GM08714 (cell line): Measurements from ENCODE around the gene ITGB2.
A peak's percentile ranks its signal among the peaks of the same experiment; 100 is the strongest.

ENCODE experiments used
- H3K4me3 ChIP-seq: fragments of 200-500 bp; sonication (Bioruptor generic); 2 replicates; pipeline ENCODE4 v1.5.1; 2014; ENCODE audit warnings: mild to moderate bottlenecking, low read length, inconsistent platforms
- ZNF274 ChIP-seq: IDR thresholded peaks from 2 replicates; pipeline ENCODE4 v1.6.1; 2012; ENCODE audit warnings: mild to moderate bottlenecking, low read depth, low read length

Gene ITGB2

GRCh38 chr21:44920694-44921604 is at the start of gene ITGB2:
ITGB2 (minus strand) TSS chr21:44920899; CDS start chr21:44910782, 10,117 bp downstream.
- peak within 1 kb of the TSS; percentile 77 for H3K4me3 ChIP-seq

DNA sequence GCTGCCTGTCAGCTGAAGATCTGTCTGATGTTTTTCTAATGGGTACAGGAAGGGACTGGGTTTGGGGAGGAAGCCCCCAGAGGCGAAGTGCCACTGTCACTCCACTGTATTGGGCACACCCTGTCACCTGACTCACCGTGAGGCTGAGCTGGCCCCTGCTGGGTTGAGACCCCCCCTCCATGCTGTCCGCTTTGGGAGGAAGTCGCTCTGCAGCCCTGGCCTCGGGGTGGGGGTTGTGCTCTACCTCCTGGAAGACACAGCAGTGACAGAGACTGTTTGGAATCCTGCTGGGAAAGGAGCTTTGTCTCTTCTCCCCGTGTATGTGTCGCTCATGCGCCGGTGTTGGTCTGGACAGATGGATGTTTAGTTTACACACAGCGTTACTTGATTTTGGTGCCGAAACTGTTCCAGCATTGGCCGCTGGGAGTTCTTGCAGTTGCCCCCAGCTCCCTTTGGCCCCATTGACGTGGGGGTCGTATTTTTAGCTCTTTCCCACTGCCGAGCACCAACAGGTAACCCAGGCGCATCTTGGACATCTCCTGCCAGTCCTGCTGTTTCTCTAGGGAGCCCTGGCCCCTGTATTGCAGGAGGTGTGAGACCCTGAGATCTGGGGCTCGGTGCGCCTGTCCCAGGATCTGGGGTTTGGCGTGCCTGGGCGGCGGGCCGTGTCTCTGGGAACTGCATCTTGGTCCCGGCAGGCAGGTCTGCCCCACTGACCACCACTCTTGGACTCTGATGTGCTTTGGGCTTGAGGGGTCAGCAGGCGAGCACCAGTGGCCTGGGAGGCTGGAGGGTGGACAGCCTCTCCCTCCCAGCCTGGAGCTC is 49.4 kb upstream of the ITGB2 start:
- TF ChIP-seq ZNF274, result no peak
- no peak overlapping the region for H3K4me3 ChIP-seq

More at GRCh38 chr21:44920694-44921604, at the start of gene ITGB2:
- TF ChIP-seq ZNF274, result no peak

DNA sequence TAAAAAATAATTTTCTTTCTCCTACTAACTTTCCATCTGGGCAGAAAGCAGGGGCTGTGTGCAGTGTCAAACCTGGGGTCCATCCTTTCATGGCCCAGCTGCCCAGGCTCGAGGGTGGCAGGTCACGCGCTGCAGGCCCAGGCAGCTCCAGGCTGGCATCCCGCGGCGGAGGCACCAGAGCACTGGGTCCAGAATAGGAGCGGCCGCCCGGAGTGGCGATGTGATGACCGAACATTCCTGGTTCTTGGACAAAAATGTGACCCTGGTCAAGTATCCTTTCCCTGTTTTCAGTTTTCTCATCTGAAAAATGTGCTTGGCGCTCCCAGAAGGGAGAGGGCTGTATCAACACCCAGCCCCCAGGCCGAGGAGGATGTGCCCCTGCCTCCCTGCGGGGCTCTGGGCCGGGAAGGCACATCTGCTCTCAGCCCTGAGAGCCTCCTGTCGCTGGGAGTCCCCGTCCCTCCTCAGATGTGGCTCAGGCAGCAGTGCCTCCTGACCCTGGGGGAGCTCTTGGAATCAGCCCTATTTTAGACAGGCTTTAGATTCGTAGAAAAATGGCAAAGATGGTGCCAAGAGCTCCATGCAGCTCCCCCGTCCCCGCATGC is 48.5 kb upstream of the ITGB2 start:
- H3K4me3 ChIP-seq, result no peak overlapping the region
- no peak for TF ChIP-seq ZNF274

- no peak overlapping the region for H3K4me3 ChIP-seq
- TF ChIP-seq ZNF274, result no peak
These were observed 46.7 kb upstream of the ITGB2 start for GRCh38 chr21:44967082-44968047.

- TF ChIP-seq ZNF274, result no peak
- H3K4me3 ChIP-seq, result no peak overlapping the region
These were observed 45.7 kb upstream of the ITGB2 start for GRCh38 chr21:44966135-44967081.

DNA sequence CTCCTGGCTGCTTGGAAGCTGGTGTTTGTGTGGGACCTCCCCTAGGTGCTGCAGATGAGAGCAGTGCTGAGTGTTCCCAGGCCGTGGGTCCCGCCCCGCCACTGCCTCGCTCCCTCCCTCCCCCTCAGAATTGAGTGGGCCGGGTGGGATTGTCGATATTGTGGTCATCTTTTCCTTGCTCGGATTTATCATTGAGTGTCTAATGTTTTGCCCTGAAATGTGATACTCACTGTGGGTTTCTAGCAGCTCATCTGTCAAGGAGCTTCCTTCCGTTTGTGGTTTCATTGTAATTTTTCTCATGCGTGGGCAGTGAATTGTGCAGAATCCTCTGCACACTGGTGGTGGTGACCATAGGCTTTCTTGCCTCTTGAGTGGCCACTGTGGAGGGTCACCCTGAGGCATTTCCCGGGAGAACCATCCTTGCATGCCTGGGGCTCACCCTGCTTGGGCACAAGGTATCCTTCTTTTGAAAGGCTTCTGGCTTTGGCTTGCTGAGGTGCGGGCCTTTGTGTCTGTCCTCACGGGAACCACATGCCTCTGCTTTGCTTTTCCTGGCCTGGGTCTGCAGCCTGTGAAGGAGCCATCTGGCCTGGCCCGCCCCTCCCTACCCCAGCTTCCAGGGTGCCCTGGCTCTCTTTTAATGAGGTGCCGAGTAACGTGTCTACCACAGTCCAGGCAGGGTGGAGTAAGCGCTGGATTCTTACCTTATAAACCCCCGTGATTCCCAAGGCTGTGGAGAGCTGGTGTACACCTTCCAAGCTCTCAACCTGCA is 44.7 kb upstream of the ITGB2 start:
- no peak for TF ChIP-seq ZNF274
- no peak overlapping the region for H3K4me3 ChIP-seq

GRCh38 chr21:44964381-44964780 is 43.7 kb upstream of the ITGB2 start:
- no peak overlapping the region for H3K4me3 ChIP-seq
- no peak for TF ChIP-seq ZNF274

DNA sequence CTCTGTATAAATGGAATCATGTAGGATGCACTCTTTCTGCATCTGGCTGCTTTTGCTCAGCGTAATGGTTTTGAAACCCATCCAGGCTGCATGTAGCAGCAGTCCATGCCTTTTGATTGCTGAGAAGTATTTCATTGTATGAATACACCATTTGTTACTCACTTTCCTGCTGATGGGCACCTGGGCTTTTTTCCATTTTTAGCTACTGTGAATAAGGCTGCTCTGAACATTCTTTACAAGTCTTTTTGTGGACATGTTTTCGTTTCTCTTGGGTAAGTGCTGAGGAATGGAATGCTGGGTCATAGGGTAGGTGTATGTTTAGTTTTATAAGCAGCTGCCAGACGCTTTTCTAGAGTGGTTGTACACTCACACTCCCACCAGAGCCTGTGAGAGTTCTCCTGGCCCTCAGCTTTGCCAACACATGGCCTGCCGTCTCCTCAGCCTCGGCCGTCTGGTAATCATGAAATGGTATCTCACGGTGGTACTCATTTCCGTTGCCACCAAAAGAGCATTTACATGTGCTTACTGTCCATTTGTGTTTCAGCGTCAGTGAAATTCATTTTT is 41.8 kb upstream of the ITGB2 start:
- no peak overlapping the region for H3K4me3 ChIP-seq
- no peak for TF ChIP-seq ZNF274

- no peak overlapping the region for H3K4me3 ChIP-seq
- TF ChIP-seq ZNF274, result no peak
These were observed 39.7 kb upstream of the ITGB2 start for GRCh38 chr21:44960141-44961092.

GRCh38 chr21:44959376-44960091 is 38.8 kb upstream of the ITGB2 start:
- TF ChIP-seq ZNF274, result no peak
- no peak overlapping the region for H3K4me3 ChIP-seq
